ENCODE data around the gene PHLDA1.
"Not testable (repeated sequence)": the region's sequence is repeated elsewhere in the genome, so short reads cannot be mapped to it uniquely, and the experiment has no call there.

The PHLDA1 gene

GRCh38 chr12:75984577-75985182 lies 46.9 kb downstream of the PHLDA1 start:
- DNase-seq, result no peak

- DNase-seq, result not testable (repeated sequence)
These were observed 47.7 kb downstream of the PHLDA1 start for GRCh38 chr12:75983851-75984250.

- DNase-seq, result no peak
These were observed 48.5 kb downstream of the PHLDA1 start for GRCh38 chr12:75982979-75983660.

- no peak for DNase-seq
These were observed 49.4 kb downstream of the PHLDA1 start for GRCh38 chr12:75982169-75982564.

GRCh38 chr12:75981247-75982168 lies 50.1 kb downstream of the PHLDA1 start:
- DNase-seq, result no peak

- peak; percentile 17 for DNase-seq
These were observed 52.4 kb downstream of the PHLDA1 start for GRCh38 chr12:75979181-75979580.

- no peak for DNase-seq
These were observed 52.9 kb downstream of the PHLDA1 start for GRCh38 chr12:75978677-75979076.

GRCh38 chr12:75977952-75978671 lies 53.5 kb downstream of the PHLDA1 start:
- DNase-seq, result peak; percentile 78

- DNase-seq, result no peak
These were observed 54.0 kb downstream of the PHLDA1 start for GRCh38 chr12:75977590-75977951.

GRCh38 chr12:75976913-75977312 lies 54.7 kb downstream of the PHLDA1 start:
- no peak for DNase-seq

GRCh38 chr12:75976113-75976512 lies 55.5 kb downstream of the PHLDA1 start:
- no peak for DNase-seq

GRCh38 chr12:75975702-75976101 lies 55.9 kb downstream of the PHLDA1 start:
- no peak for DNase-seq

Data from central memory CD4-positive, alpha-beta T cell (primary cell).